Stimulated activated naive CD8-positive, alpha-beta T cell treated with anti-CD3 and anti-CD28 coated beads, Interleukin-15, amount 100 ng/mL, for 72 hours (primary cell): Measurements from ENCODE around the gene CSNK1G1.

Experiments used
- ATAC-seq: fragments of 150-1000 bp; cut with Tn5 transposase; 2 replicates; pipeline ENCODE4 v1.10.0; 2021; ENCODE audit warnings: mild to moderate bottlenecking, moderate library complexity
- DNase-seq, 2 donors: peaks; one replicate each; pipeline ENCODE4 v3.0.0; 2021 to 2022
- H3K27ac Mint-ChIP-seq, 2 donors: one replicate each; pipeline ENCODE4 v1.8.0; 2022; ENCODE audit warnings: mild to moderate bottlenecking in 2 of 2, mixed read lengths in 2 of 2, moderate library complexity in 2 of 2
- H3K27me3 Mint-ChIP-seq: one replicate; pipeline ENCODE4 v1.8.0; 2022; ENCODE audit warnings: mixed read lengths
- H3K4me1 Mint-ChIP-seq: one replicate; pipeline ENCODE4 v1.8.0; 2022; ENCODE audit warnings: mild to moderate bottlenecking, mixed read lengths
- H3K4me3 Mint-ChIP-seq, 2 donors: one replicate each; pipeline ENCODE4 v1.8.0; 2022; ENCODE audit warnings: mild to moderate bottlenecking in 2 of 2, mixed read lengths in 2 of 2, moderate library complexity in 1 of 2
- H3K9me3 Mint-ChIP-seq, 2 donors: one replicate each; pipeline ENCODE4 v1.8.0; 2022; ENCODE audit warnings: mixed read lengths in 2 of 2

Gene CSNK1G1

DNA sequence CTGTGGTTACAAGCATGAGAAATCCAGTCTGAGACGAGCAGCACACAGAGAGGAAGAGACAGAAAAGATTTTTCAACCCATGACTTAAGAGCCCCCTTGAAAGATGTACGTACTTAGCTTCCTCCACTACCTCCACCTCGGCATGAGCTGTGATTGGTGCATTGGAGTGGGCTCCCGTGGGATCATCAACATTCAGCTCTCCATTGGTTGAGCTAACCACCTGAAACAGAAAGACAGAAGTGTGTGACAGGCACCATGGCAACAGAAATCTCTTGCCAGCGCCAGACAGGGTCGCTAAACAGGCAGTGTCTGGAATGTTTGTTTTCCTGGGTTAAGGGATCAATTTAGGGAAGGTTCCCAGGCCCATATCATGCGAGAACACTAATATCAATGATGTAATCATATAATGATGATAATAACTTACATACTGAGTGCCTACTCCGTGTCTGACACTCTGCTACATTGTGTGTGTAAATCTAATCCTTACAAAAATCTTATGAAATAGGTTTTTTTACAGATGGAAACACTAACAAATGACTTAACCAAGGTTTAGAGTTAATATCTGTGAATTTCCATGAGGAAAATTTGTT lies 175.6 kb downstream of the CSNK1G1 start:
- ATAC-seq (no peak), DNase-seq (no peak)
- Mint-ChIP-seq H3K9me3 (no peaks in the 10 kb centered on the region), H3K27ac (no peak overlapping the region), H3K4me1 (no peaks in the 10 kb centered on the region), H3K4me3 (no peak overlapping the region), H3K27me3 (no peaks in the 10 kb centered on the region)

DNA sequence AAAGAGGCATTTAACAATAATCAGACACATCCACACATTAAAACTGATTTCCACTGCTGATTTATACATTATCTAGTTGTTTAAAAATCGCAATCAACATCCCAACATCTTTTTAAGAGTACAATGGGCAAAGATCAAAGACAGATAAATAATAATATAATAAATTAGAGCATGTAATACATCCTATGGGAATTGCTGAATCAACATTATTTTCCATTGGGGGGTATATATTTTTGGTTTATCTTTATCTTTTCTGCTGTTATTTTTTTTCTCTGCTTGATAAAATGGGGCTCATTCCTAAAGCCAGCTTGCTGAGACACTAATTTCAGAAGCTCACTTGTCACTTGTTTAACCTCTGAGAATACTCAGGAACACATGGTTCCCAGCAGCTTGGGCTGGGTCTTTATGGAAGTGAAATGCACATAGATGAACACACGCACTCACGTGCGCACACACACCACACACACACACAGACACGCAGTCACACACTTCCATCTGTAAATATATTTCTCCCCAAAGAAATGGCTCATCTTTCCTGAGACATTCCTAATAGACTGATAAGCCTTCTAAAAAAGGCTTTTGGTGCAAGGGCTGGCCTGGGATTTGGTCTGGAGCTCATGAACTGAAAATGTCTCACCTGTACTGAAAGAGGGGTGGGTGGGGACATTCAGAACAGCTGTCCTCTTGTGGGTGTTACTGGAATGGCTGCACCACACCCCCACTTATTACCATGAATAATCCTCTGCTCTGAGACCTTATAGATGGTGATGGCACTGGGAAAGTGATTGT lies 189.7 kb downstream of the CSNK1G1 start:
- no peak for DNase-seq
- no peak overlapping the region for H3K27ac Mint-ChIP-seq
- H3K4me3 Mint-ChIP-seq = no peak overlapping the region
- no peaks in the 10 kb centered on the region for H3K9me3 Mint-ChIP-seq
- no peaks in the 10 kb centered on the region for H3K27me3 Mint-ChIP-seq
- H3K4me1 Mint-ChIP-seq = peaks cover 30% of the 10 kb centered on the region
- no peak for ATAC-seq

DNA sequence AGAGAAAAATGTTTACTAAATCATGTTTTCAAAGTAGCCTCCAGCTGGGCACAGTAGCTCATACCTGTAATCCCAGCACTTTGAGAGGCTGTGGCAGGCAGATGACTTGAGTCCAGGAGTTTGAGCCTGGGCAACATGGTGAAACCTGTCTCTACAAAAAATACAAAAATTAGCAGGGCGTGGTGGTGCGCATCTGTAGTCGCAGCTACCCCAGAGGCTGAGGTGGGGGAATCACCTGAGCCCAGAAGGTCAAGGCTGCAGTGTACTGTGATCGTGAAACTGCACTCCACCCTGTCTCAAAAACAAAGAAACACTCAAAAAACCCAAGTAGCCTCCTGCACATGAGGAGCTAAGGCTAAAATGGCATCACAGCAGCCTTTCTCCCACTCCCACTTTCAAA lies 191.5 kb downstream of the CSNK1G1 start:
- Mint-ChIP-seq H3K27ac (peak overlapping the region in 1 of 2 donors; percentile 26), H3K27me3 (no peaks in the 10 kb centered on the region), H3K4me1 (peaks cover 41% of the 10 kb centered on the region), H3K4me3 (peak overlapping the region; percentile 43 to 88), H3K9me3 (no peaks in the 10 kb centered on the region)
- no peak for ATAC-seq
- DNase-seq = no peak

DNA sequence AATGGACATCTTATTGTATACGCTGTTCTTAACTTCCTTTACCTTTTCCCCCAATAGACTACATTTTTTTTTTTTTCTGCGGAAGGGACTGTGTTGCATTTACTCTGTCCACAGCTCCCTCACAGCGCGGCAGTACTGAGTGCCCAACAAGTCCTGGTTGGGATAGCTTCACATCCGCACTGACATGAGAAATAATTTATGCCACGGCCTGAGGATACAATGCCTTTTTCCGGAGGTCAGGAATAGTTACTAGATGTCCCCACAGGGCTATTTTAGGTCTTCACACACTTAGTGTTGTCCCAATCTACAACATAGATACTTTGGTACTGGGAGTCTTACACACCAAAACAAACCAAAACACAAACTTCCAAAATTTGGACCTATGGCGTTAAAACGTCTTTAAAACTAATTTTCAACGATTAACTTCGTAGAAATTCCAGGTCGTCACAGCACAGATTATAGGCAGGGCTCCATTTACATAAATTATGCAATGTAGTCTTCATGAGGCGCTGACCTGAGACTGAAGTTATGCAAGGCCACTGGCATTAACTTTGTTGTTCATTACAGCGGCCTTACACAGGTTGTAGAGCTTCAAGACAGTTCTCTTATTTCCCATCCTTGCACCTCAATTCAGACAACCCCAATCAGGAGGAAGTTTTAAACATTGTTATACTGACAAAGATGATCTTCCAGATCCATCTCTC lies 192.2 kb downstream of the CSNK1G1 start:
- H3K4me1 Mint-ChIP-seq = peaks cover 47% of the 10 kb centered on the region
- H3K9me3 Mint-ChIP-seq = no peaks in the 10 kb centered on the region
- ATAC-seq = peak; percentile 13
- H3K27me3 Mint-ChIP-seq = no peaks in the 10 kb centered on the region
- peak overlapping the region; percentile 87 to 88 for H3K4me3 Mint-ChIP-seq
- no peak for DNase-seq
- H3K27ac Mint-ChIP-seq = peak overlapping the region; percentile 95 to 98

DNA sequence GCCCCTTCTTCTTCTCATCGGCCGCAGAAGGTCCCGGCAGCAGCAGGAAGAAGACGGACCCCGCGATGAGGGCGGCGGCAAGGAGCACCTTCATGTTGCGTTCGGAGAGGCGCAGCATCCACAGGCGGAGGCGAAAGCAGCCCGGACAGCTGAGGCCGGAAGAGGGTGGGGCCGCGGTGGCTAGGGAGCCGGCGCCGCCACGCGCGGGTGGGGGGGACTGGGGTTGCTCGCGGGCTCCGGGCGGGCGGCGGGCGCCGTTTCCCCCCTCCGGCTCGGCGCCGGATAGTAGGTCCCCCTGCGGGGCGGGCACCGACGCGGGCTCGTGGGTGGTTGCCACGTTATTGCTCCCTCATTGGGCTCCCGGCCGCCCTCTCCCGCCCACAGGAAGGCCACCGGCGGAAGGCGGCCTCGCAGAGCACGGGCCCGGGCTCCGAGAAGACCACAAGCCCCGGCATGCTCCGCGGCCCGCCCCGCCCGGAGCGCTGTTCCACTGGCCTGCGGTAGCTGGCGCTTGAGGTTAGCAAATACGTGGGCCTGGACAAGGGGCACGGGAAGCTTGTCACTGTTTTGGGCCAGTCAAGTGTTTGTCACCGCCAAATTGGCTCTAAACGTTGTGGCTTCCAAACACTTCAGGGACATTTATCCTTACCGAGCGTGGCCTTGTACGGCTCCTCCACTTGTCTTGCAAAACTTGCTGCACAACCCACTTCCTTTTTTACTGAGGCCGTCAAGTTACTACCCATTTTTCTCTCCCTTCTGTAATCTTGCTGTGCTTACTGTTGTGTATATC lies 192.9 kb downstream of the CSNK1G1 start, which contains the start of gene PPIB:
Gene PPIB (minus strand): TSS at position 154 of the 790 bp plus-strand sequence. CDS start 36 bp downstream, at position 118.
- H3K9me3 Mint-ChIP-seq = no peaks in the 10 kb centered on the region
- DNase-seq (peak; percentile 98 to 99), ATAC-seq (peak; percentile 95)
- H3K27ac Mint-ChIP-seq = peak within 1 kb of the TSS; percentile 95 to 98
- H3K4me1 Mint-ChIP-seq = peaks cover 52% of the 10 kb centered on the region
- no peaks in the 10 kb centered on the region for H3K27me3 Mint-ChIP-seq
- peak within 1 kb of the TSS; percentile 87 to 88 for H3K4me3 Mint-ChIP-seq

DNA sequence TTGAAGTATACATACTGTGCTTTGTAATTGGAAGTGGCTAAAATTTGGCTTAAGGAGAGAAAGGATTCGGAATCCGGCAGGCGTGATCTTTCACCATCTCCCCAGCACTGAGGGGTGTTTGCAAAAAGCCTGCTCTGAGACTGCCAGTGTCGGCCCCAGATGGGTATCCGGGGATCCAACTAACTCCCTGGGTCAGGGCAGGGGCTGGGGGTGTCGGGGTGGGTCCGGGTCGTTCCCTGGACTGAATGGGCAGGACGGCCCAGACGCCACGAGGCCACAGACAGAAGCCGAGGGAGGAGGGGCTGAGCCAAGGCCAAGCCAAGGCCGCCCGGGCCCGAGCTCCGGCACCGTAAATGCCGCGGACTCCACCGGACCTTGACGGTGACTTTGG lies 193.5 kb downstream of the CSNK1G1 start:
- Mint-ChIP-seq H3K27me3 (no peaks in the 10 kb centered on the region), H3K4me3 (peak overlapping the region; percentile 85 to 86), H3K27ac (peak overlapping the region; percentile 87 to 95), H3K4me1 (peaks cover 52% of the 10 kb centered on the region), H3K9me3 (no peaks in the 10 kb centered on the region)
- DNase-seq = no peak
- peak; percentile 26 for ATAC-seq

DNA sequence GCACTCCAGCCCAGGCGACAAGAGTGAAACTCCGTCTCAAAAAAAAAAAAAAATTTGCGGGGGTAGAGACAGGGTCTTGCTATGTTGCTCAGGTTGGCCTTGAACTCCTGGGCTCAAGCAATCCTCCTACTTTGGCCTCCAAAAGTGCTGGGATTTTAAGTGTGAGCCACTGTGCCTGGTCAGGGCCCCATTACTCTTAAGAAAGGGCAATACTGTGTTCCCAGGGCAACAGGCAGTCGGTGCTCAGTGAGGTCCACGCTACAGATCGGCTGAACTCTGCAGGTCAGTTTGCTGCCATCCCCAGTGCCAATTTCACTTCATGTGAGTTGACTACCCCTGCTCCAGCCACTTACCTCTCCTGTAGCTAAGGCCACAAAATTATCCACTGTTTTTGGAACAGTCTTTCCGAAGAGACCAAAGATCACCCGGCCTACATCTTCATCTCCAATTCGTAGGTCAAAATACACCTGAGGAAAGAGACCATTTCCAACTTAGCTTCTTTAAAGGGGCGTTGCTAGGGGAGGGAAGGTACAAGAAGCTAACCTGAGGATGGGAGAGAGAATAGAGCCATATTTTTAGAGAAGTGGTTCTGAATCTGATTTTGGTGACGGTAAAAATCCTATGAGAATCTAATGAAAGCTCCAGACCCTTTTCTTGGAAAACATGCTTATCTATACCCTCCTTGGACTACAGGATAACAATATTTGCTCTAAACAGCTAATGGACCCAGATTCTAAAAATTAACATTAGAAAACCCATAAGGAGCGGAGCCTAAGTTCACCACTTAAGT lies 194.1 kb downstream of the CSNK1G1 start:
- H3K4me3 Mint-ChIP-seq = peak overlapping the region; percentile 85 to 86
- ATAC-seq = no peak
- peak overlapping the region; percentile 83 to 95 for H3K27ac Mint-ChIP-seq
- no peak for DNase-seq
- no peaks in the 10 kb centered on the region for H3K9me3 Mint-ChIP-seq
- H3K4me1 Mint-ChIP-seq = peaks cover 52% of the 10 kb centered on the region
- H3K27me3 Mint-ChIP-seq = no peaks in the 10 kb centered on the region

DNA sequence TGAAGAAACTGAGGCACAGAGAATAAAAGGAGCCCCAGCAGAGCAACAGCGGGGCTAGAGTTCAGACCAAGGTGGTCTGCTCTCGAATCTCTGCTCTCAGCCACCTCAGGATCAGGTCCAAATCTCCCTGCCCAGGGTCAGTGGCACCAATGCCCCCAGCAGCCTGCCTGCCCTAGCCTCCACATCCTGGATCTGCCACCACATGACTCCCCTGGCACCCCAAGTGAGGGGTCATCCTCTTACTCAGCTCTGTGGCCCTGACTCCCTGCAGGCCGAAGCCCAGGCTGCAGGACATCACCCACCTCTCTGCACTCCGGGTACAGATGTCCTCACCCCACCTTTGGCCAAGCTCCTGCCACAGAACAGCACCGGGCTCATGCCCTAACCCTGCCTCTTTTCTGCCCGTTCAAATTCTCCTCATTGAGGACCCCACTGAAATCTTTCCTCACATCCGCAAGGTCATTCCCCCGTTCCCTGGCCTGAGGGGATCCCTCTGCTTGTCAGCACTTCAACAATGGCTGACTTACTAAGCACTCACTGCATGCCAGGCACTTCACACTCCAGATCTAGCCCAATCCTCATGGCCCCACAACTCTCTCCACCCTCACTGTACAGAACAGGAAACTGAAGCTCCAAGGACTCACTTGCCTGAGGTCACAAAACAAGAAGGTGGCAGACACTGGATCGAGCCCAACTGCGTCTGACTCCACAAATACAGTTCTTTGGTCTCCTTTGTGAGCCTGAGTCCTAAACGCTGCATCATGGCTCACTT lies 197.4 kb downstream of the CSNK1G1 start:
- Mint-ChIP-seq H3K27ac (peak overlapping the region; percentile 82 to 92), H3K9me3 (no peaks in the 10 kb centered on the region), H3K4me3 (no peak overlapping the region), H3K27me3 (no peaks in the 10 kb centered on the region), H3K4me1 (peaks cover 40% of the 10 kb centered on the region)
- no peak for DNase-seq
- ATAC-seq = no peak

DNA sequence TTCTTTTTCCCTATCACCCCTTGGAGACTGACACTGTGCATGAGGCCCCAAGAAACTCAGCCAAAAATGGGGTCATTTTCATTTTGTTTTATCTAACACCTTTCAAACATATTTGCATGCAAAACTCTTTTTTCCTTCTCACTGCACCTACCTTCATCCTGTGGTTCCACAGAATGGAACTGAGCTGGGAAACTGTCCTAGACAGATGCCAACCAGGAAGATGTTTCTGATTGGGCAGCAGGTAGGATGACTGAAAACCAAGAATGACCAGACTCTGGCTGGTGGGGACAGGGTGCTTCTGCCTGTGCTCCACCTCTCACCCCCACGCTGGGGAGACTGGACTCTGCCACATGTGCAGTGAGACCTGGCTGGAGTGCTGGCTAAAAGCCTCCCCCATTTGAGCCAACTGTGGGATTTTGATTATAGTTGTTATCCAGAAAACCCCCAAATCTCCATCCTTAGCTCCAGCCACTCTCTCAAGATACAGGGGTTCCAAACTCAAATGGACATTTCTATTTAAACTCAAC lies 198.3 kb downstream of the CSNK1G1 start:
- Mint-ChIP-seq H3K27me3 (peaks cover 8% of the 10 kb centered on the region), H3K27ac (peak overlapping the region in 1 of 2 donors; percentile 30), H3K4me3 (no peak overlapping the region), H3K9me3 (no peaks in the 10 kb centered on the region), H3K4me1 (peaks cover 45% of the 10 kb centered on the region)
- DNase-seq (no peak), ATAC-seq (no peak)

DNA sequence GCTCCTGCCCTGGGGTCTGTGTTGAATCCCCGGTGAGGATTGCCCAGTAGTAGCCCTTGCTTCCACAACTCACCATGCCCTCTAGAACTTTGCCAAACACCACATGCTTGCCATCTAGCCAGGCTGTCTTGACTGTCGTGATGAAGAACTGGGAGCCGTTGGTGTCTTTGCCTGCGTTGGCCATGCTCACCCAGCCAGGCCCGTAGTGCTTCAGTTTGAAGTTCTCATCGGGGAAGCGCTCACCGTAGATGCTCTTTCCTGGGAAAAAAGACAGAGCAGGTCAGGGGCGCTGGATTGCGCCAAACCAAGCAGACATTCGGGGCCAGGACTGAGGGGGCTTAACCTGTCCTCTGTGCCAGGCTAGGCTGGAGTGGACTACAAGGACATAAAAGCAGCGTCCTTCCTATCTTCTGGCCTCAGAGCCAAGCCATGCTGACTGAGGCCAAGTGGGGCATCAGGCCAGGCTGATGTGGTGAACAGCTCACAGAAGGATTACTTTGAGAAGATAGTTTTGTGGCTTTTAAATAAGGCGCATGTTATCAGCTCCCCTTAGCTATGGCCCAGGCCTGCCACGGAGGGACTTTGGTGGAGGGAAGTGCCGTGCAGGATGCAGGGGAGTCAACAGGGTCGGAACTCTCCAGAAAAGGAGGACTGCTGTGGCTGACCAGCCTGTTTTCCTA lies 199.2 kb downstream of the CSNK1G1 start:
- peak overlapping the region in 1 of 2 donors; percentile 75 for H3K27ac Mint-ChIP-seq
- no peak overlapping the region for H3K4me3 Mint-ChIP-seq

DNA sequence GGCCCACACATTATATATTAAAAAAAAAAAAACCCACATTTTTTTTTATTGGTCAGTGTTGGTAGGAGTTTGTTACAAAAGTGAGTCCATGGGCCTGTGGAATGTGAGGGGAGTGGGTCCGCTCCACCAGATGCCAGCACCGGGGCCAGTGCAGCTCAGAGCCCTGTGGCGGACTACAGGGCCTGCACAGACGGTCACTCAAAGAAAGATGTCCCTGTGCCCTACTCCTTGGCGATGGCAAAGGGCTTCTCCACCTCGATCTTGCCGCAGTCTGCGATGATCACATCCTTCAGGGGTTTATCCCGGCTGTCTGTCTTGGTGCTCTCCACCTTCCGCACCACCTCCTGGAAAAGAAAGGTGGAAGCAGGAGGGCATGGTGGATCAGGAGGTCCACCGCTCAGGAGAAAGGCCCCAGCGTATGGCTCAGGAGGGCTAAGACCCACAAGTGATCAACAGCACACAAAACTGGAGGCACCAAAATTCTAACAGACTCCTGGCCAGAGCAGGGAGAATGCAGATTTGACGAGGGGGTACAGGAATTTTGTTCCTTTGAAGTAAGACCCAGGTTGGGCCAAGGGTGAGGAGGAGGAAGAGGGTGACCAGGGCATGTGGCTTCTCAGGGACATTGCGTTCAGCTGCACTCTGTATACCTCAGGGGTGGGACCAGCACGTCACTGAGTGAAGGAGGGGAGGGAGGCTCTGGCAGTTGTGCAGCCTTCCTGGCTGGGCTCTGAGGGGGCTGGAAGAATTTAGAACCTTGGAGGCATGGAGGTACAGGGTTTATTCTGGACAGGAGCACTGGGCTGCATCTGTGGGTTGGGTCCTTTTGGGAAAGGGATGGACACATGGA lies 199.9 kb downstream of the CSNK1G1 start:
- ATAC-seq (no peak), DNase-seq (no peak)
- Mint-ChIP-seq H3K27ac (peak overlapping the region in 1 of 2 donors; percentile 51), H3K4me1 (peaks cover 41% of the 10 kb centered on the region), H3K27me3 (peaks cover 16% of the 10 kb centered on the region), H3K9me3 (no peaks in the 10 kb centered on the region), H3K4me3 (no peak overlapping the region)

More for the DNA sequence above, 199.2 kb downstream of the CSNK1G1 start:
- Mint-ChIP-seq H3K4me1 (peaks cover 45% of the 10 kb centered on the region), H3K27me3 (peaks cover 13% of the 10 kb centered on the region), H3K9me3 (no peaks in the 10 kb centered on the region)
- no peak for DNase-seq
- no peak for ATAC-seq

DNA sequence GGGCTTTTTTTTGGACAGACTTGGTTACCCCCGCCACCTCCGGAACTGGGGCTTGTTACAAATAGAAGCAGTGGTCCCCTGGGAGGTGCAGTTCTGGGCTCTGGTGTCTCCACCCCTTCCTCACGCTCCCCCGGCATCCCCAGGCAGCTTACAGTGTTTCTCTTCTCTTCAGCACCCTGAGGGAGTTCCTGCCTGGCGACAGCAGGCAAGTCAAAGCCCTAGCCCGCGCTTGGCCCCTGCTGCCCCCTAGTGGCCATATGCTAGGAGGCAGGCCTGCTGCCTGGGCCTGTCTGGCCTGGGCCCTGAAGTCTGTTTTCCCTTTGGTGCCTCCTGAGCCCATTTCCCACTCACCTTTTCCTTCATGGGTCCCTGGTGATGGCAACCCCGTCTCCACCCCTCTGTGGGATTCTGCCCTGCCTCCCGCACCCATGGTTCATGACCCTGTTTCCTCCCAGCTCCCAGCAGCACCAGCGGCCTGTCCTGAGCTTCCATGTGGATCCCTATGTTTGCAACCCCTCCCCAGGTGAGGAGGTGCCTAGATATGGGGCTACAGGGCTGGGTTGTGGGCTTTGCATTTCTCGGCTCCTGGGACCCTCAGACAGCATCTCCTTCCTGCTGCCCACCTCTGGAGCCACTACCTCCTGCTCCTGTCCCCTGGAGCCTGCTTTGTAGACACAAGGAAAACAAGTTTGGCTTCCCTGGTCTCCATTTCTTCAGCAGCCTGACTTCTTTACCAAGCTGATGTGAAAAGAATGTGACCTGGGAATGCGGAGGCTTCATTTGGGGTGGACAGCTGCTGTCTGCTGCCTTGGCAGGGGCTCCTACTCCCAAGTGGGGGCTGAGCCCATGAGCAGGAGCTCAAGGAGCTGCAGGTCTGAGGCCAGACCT lies 202.2 kb downstream of the CSNK1G1 start:
- DNase-seq (peak; percentile 91 to 93), ATAC-seq (peak; percentile 90)
- peak overlapping the region in 1 of 2 donors; percentile 8 for H3K27ac Mint-ChIP-seq
- peaks cover 43% of the 10 kb centered on the region for H3K4me1 Mint-ChIP-seq
- H3K9me3 Mint-ChIP-seq = no peaks in the 10 kb centered on the region
- H3K27me3 Mint-ChIP-seq = peaks cover 21% of the 10 kb centered on the region
- peak overlapping the region; percentile 61 to 72 for H3K4me3 Mint-ChIP-seq
